ENCODE measurements around the gene GPR84. TPM values are rescaled to one million over a fixed set of nuclear protein-coding genes. Genes with fewer than 3 reads are reported as not detected.

Gene GPR84
- total and polyA plus RNA-seq, 2 experiments from 2014 or later = not detected

GRCh38 chr12:54363618-54364017, 668 bp downstream of the GPR84 start:
- peaks cover 18% of the 10 kb centered on the region for H3K4me1 ChIP-seq (ENCODE audit: insufficient read depth)
- H2AFZ ChIP-seq = no peak overlapping the region
- no peak overlapping the region for H3K4me3 ChIP-seq
- Mint-ChIP-seq H3K27me3 (ENCODE audit: insufficient read depth, low read depth, poor library complexity) (peaks cover 15% of the 10 kb centered on the region), H3K36me3 (ENCODE audit: low read depth) (no peaks in the 10 kb centered on the region), H3K27ac (no peak overlapping the region), H3K4me3 (no peak overlapping the region), H3K9me3 (no peaks in the 10 kb centered on the region), H3K4me1 (peaks cover 13% of the 10 kb centered on the region)
- H3F3A ChIP-seq (replicated peaks; ENCODE audit: low read depth) = peaks cover 6% of the 10 kb centered on the region
- H3K9me2 ChIP-seq (ENCODE audit: insufficient read depth) = no peaks in the 10 kb centered on the region
- H3K4me2 ChIP-seq = no peak overlapping the region
- no peak for DNase-seq (ENCODE audit: low spot score)
- no peaks in the 10 kb centered on the region for H3K79me2 ChIP-seq (replicated peaks; ENCODE audit: insufficient read depth)
- H3K27ac ChIP-seq (ENCODE audit: low read depth) = no peak overlapping the region
- no peaks in the 10 kb centered on the region for H3K36me3 ChIP-seq (ENCODE audit: insufficient read depth)
- ATAC-seq = no peak
- H3K27me3 ChIP-seq (ENCODE audit: insufficient read depth) = peaks cover 21% of the 10 kb centered on the region
- H4K20me1 ChIP-seq (replicated peaks; ENCODE audit: insufficient read depth) = no peaks in the 10 kb centered on the region
- TF ChIP-seq EZH2phosphoT487 (IDR thresholded peaks at IDR 0.05; ENCODE audit: unreplicated experiment) = no peak
- TF ChIP-seq JUNB (IDR thresholded peaks at IDR 0.05; ENCODE audit: unreplicated experiment) = no peak
- no peak for TF ChIP-seq REST (IDR thresholded peaks at IDR 0.05; ENCODE audit: unreplicated experiment)
- no peak for TF ChIP-seq NANOG (IDR thresholded peaks at IDR 0.05; ENCODE audit: borderline replicate concordance)

- H3K4me1 Mint-ChIP-seq = peaks cover 9% of the 10 kb centered on the region
- no peak overlapping the region for H3K4me3 Mint-ChIP-seq
- Histone ChIP-seq H3K4me1 (ENCODE audit: insufficient read depth) (peaks cover 14% of the 10 kb centered on the region), H4K20me1 (replicated peaks; ENCODE audit: insufficient read depth) (no peaks in the 10 kb centered on the region), H3K79me2 (replicated peaks; ENCODE audit: insufficient read depth) (no peaks in the 10 kb centered on the region), H3F3A (replicated peaks; ENCODE audit: low read depth) (peaks cover 6% of the 10 kb centered on the region), H3K27me3 (ENCODE audit: insufficient read depth) (peaks cover 16% of the 10 kb centered on the region), H3K9me2 (ENCODE audit: insufficient read depth) (no peaks in the 10 kb centered on the region), H2AFZ (no peak overlapping the region), H3K4me2 (no peak overlapping the region), H3K36me3 (ENCODE audit: insufficient read depth) (no peaks in the 10 kb centered on the region), H3K4me3 (no peak overlapping the region), H3K27ac (ENCODE audit: low read depth) (no peak overlapping the region)
- H3K27ac Mint-ChIP-seq = no peak overlapping the region
- DNase-seq (ENCODE audit: low spot score) = no peak
- peaks cover 13% of the 10 kb centered on the region for H3K27me3 Mint-ChIP-seq (ENCODE audit: insufficient read depth, low read depth, poor library complexity)
- ATAC-seq = no peak
- no peaks in the 10 kb centered on the region for H3K9me3 Mint-ChIP-seq
- no peaks in the 10 kb centered on the region for H3K36me3 Mint-ChIP-seq (ENCODE audit: low read depth)
- TF ChIP-seq CTCF (conservative IDR thresholded peaks at IDR 0.05; ENCODE audit: low read depth in 2 of 2) = no peak
- TF ChIP-seq REST (IDR thresholded peaks at IDR 0.05; ENCODE audit: unreplicated experiment) = no peak
- TF ChIP-seq CREB1 (CRISPR knock-in tag; IDR thresholded peaks at IDR 0.05; ENCODE audit: low read depth) = no peak
- no peak for TF ChIP-seq JUNB (IDR thresholded peaks at IDR 0.05; ENCODE audit: unreplicated experiment)
- TF ChIP-seq NANOG (IDR thresholded peaks at IDR 0.05; ENCODE audit: borderline replicate concordance) = no peak
- TF ChIP-seq POLR2AphosphoS5 (IDR thresholded peaks at IDR 0.05; ENCODE audit: low read depth) = no peak
- no peak for TF ChIP-seq ZNF331 (CRISPR knock-in tag; IDR thresholded peaks at IDR 0.05; ENCODE audit: low read depth)
- no peak for TF ChIP-seq STAT1 (IDR thresholded peaks at IDR 0.05; ENCODE audit: unreplicated experiment)
- TF ChIP-seq ZNF114 (CRISPR knock-in tag; IDR thresholded peaks at IDR 0.05) = no peak
- no peak for TF ChIP-seq ETS1 (IDR thresholded peaks at IDR 0.05)
- TF ChIP-seq EZH2phosphoT487 (IDR thresholded peaks at IDR 0.05; ENCODE audit: unreplicated experiment) = no peak
These were observed 1.2 kb downstream of the GPR84 start for GRCh38 chr12:54363047-54363446.
